ENCODE data around the gene SUFU.

Gene SUFU

GRCh38 chr10:102670065-102670670, 166.4 kb downstream of the SUFU start:
- Mint-ChIP-seq H3K4me3 (no peak overlapping the region), H3K36me3 (ENCODE audit: low read depth) (no peaks in the 10 kb centered on the region), H3K27ac (peak overlapping the region; percentile 10), H3K9me3 (no peaks in the 10 kb centered on the region), H3K4me1 (ENCODE audit: low read depth) (peaks cover 56% of the 10 kb centered on the region), H3K27me3 (peaks cover 4% of the 10 kb centered on the region)
- intact Hi-C loops (cut with micrococcal nuclease): no loop called here

GRCh38 chr10:102670871-102671434, 167.2 kb downstream of the SUFU start:
- intact Hi-C loops (cut with micrococcal nuclease): no loop called here

GRCh38 chr10:102673236-102673818, 169.6 kb downstream of the SUFU start:
- H3K27ac Mint-ChIP-seq: peak overlapping the region; percentile 94
- H3K4me1 Mint-ChIP-seq (ENCODE audit: low read depth): peaks cover 73% of the 10 kb centered on the region
- no peaks in the 10 kb centered on the region for H3K36me3 Mint-ChIP-seq (ENCODE audit: low read depth)
- no peaks in the 10 kb centered on the region for H3K27me3 Mint-ChIP-seq
- H3K4me3 Mint-ChIP-seq: peak overlapping the region; percentile 87
- intact Hi-C loops (cut with micrococcal nuclease): no loop called here
- no peaks in the 10 kb centered on the region for H3K9me3 Mint-ChIP-seq

More at GRCh38 chr10:102670871-102671434, 167.2 kb downstream of the SUFU start:
- no peaks in the 10 kb centered on the region for H3K9me3 Mint-ChIP-seq
- H3K4me3 Mint-ChIP-seq: no peak overlapping the region
- H3K4me1 Mint-ChIP-seq (ENCODE audit: low read depth): peaks cover 64% of the 10 kb centered on the region
- no peak overlapping the region for H3K27ac Mint-ChIP-seq
- H3K36me3 Mint-ChIP-seq (ENCODE audit: low read depth): no peaks in the 10 kb centered on the region
- peaks cover 4% of the 10 kb centered on the region for H3K27me3 Mint-ChIP-seq

GRCh38 chr10:102673819-102674511, 170.2 kb downstream of the SUFU start:
- Mint-ChIP-seq H3K27ac (peak overlapping the region; percentile 94), H3K9me3 (no peaks in the 10 kb centered on the region), H3K4me3 (peak overlapping the region; percentile 87), H3K36me3 (ENCODE audit: low read depth) (no peaks in the 10 kb centered on the region), H3K27me3 (no peaks in the 10 kb centered on the region), H3K4me1 (ENCODE audit: low read depth) (peaks cover 74% of the 10 kb centered on the region)
- intact Hi-C loops (cut with micrococcal nuclease): loop anchor here (1.0 kb wide), 1 partner anchor 28 kb away; no protein-coding TSS in a partner anchor

- H3K27me3 Mint-ChIP-seq: no peaks in the 10 kb centered on the region
- intact Hi-C loops (cut with micrococcal nuclease): loop anchor here (1.0 kb wide), 1 partner anchor 28 kb away; no protein-coding TSS in a partner anchor
- no peaks in the 10 kb centered on the region for H3K9me3 Mint-ChIP-seq
- peaks cover 74% of the 10 kb centered on the region for H3K4me1 Mint-ChIP-seq (ENCODE audit: low read depth)
- peak overlapping the region; percentile 94 for H3K27ac Mint-ChIP-seq
- H3K4me3 Mint-ChIP-seq: peak overlapping the region; percentile 87
- H3K36me3 Mint-ChIP-seq (ENCODE audit: low read depth): no peaks in the 10 kb centered on the region
Observed at GRCh38 chr10:102674566-102674965, 170.8 kb downstream of the SUFU start.

GRCh38 chr10:102675011-102675665, 171.4 kb downstream of the SUFU start:
- Mint-ChIP-seq H3K36me3 (ENCODE audit: low read depth) (peaks cover 4% of the 10 kb centered on the region), H3K27me3 (no peaks in the 10 kb centered on the region), H3K9me3 (no peaks in the 10 kb centered on the region), H3K4me3 (peak overlapping the region; percentile 6), H3K27ac (peak overlapping the region; percentile 94), H3K4me1 (ENCODE audit: low read depth) (peaks cover 71% of the 10 kb centered on the region)
- intact Hi-C loops (cut with micrococcal nuclease): no loop called here

- H3K4me3 Mint-ChIP-seq: peak overlapping the region; percentile 17
- intact Hi-C loops (cut with micrococcal nuclease): no loop called here
- peaks cover 71% of the 10 kb centered on the region for H3K4me1 Mint-ChIP-seq (ENCODE audit: low read depth)
- H3K9me3 Mint-ChIP-seq: no peaks in the 10 kb centered on the region
- H3K27ac Mint-ChIP-seq: peak overlapping the region; percentile 94
- no peaks in the 10 kb centered on the region for H3K27me3 Mint-ChIP-seq
- H3K36me3 Mint-ChIP-seq (ENCODE audit: low read depth): peaks cover 11% of the 10 kb centered on the region
Observed at GRCh38 chr10:102675666-102676533, 172.1 kb downstream of the SUFU start.

GRCh38 chr10:102676534-102677315, 173.0 kb downstream of the SUFU start:
- intact Hi-C loops (cut with micrococcal nuclease): no loop called here
- H3K27ac Mint-ChIP-seq: peak overlapping the region; percentile 94
- H3K9me3 Mint-ChIP-seq: no peaks in the 10 kb centered on the region
- no peaks in the 10 kb centered on the region for H3K27me3 Mint-ChIP-seq
- H3K4me1 Mint-ChIP-seq (ENCODE audit: low read depth): peaks cover 71% of the 10 kb centered on the region
- peaks cover 20% of the 10 kb centered on the region for H3K36me3 Mint-ChIP-seq (ENCODE audit: low read depth)
- peak overlapping the region; percentile 6 for H3K4me3 Mint-ChIP-seq

- Mint-ChIP-seq H3K27ac (peak overlapping the region; percentile 94), H3K4me1 (ENCODE audit: low read depth) (peaks cover 64% of the 10 kb centered on the region), H3K4me3 (no peak overlapping the region), H3K9me3 (no peaks in the 10 kb centered on the region), H3K27me3 (no peaks in the 10 kb centered on the region), H3K36me3 (ENCODE audit: low read depth) (peaks cover 27% of the 10 kb centered on the region)
- intact Hi-C loops (cut with micrococcal nuclease): loop anchor here (2.0 kb wide), 1 partner anchor 35 kb away; no protein-coding TSS in a partner anchor
Observed at GRCh38 chr10:102677331-102678067, 173.7 kb downstream of the SUFU start.

GRCh38 chr10:102678068-102678400, 174.3 kb downstream of the SUFU start:
- intact Hi-C loops (cut with micrococcal nuclease): loop anchor here (2.0 kb wide), 1 partner anchor 35 kb away; no protein-coding TSS in a partner anchor
- H3K36me3 Mint-ChIP-seq (ENCODE audit: low read depth): peaks cover 30% of the 10 kb centered on the region
- H3K9me3 Mint-ChIP-seq: no peaks in the 10 kb centered on the region
- H3K27me3 Mint-ChIP-seq: no peaks in the 10 kb centered on the region
- H3K27ac Mint-ChIP-seq: peak overlapping the region; percentile 94
- peaks cover 58% of the 10 kb centered on the region for H3K4me1 Mint-ChIP-seq (ENCODE audit: low read depth)
- no peak overlapping the region for H3K4me3 Mint-ChIP-seq

- peak overlapping the region; percentile 94 for H3K27ac Mint-ChIP-seq
- peak overlapping the region; percentile 63 for H3K4me3 Mint-ChIP-seq
- no peaks in the 10 kb centered on the region for H3K27me3 Mint-ChIP-seq
- no peaks in the 10 kb centered on the region for H3K9me3 Mint-ChIP-seq
- H3K36me3 Mint-ChIP-seq (ENCODE audit: low read depth): peaks cover 37% of the 10 kb centered on the region
- peaks cover 57% of the 10 kb centered on the region for H3K4me1 Mint-ChIP-seq (ENCODE audit: low read depth)
- intact Hi-C loops (cut with micrococcal nuclease): loop anchor here (2.0 kb wide), 1 partner anchor 34 kb away; no protein-coding TSS in a partner anchor
Observed at GRCh38 chr10:102678842-102679289, 175.1 kb downstream of the SUFU start.

GRCh38 chr10:102679596-102679995, 175.8 kb downstream of the SUFU start:
- H3K27me3 Mint-ChIP-seq: no peaks in the 10 kb centered on the region
- H3K9me3 Mint-ChIP-seq: no peaks in the 10 kb centered on the region
- peaks cover 54% of the 10 kb centered on the region for H3K4me1 Mint-ChIP-seq (ENCODE audit: low read depth)
- peaks cover 40% of the 10 kb centered on the region for H3K36me3 Mint-ChIP-seq (ENCODE audit: low read depth)
- intact Hi-C loops (cut with micrococcal nuclease): loop anchor here (2.0 kb wide), 1 partner anchor 33 kb away; no protein-coding TSS in a partner anchor
- no peak overlapping the region for H3K27ac Mint-ChIP-seq
- no peak overlapping the region for H3K4me3 Mint-ChIP-seq

Data from dendritic cell treated with granulocyte-macrophage colony-stimulating factor and Interleukin-4, amounts not matched to agents 40 ng/mL and 50 ng/mL, for 4 days (primary cell).